ENCODE results near the gene PLA2G4B.

Gene PLA2G4B, protein sequence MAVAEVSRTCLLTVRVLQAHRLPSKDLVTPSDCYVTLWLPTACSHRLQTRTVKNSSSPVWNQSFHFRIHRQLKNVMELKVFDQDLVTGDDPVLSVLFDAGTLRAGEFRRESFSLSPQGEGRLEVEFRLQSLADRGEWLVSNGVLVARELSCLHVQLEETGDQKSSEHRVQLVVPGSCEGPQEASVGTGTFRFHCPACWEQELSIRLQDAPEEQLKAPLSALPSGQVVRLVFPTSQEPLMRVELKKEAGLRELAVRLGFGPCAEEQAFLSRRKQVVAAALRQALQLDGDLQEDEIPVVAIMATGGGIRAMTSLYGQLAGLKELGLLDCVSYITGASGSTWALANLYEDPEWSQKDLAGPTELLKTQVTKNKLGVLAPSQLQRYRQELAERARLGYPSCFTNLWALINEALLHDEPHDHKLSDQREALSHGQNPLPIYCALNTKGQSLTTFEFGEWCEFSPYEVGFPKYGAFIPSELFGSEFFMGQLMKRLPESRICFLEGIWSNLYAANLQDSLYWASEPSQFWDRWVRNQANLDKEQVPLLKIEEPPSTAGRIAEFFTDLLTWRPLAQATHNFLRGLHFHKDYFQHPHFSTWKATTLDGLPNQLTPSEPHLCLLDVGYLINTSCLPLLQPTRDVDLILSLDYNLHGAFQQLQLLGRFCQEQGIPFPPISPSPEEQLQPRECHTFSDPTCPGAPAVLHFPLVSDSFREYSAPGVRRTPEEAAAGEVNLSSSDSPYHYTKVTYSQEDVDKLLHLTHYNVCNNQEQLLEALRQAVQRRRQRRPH

DNA sequence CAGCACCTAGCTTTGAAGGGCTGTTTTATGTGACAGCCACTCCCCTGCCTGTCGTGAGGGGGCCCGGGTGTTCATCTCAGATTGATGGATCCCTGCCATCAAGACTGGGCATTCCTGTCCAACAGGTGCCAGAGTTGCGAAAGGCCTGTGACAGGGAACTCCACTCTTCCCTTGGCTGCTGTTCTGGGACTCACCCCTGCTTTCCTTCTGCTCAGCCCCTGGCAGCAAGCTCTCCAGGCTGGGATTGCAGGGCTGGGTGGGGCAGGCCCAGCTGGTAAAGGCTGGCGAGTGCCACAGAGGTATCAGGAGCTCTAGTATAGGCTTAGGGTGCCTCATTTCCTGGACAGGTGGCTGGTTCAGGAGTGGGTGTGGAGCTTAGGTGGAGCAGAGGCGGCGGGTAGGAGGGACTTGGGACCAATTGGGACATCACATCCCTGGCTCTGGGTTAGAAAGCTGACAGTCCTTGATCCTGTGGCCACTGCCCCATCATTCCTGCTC, at the start of gene PLA2G4B:
Gene PLA2G4B, plus strand, starts transcription at position 448 of the 498 bp plus-strand sequence. CDS start 67 bp downstream, outside the sequence.
- DNase-seq, result no peak

- no peak for DNase-seq
Measured at GRCh38 chr15:41789236-41789635, 49.4 kb upstream of the PLA2G4B start.

DNA sequence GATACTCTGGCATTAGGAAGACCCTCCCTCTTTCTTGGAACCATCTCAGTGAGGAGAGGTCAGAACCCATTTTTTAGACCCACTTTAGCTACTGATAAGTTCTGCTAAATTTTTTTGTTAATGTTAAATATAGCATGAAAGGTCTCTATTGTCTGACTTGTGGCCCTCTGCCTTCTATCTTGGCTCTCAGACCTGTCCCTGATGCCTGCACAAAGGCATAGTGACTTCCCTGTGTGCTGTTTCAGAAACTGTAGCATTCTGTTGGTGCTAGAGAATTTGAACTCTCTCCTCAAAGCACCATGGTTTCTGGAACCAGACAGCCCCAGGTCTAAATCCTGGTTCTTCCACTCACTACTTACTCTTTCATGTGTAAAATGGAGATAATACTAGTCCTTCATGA, 49.0 kb upstream of the PLA2G4B start:
- DNase-seq, result no peak

GRCh38 chr15:41790169-41790568, 48.5 kb upstream of the PLA2G4B start:
- no peak for DNase-seq

DNA sequence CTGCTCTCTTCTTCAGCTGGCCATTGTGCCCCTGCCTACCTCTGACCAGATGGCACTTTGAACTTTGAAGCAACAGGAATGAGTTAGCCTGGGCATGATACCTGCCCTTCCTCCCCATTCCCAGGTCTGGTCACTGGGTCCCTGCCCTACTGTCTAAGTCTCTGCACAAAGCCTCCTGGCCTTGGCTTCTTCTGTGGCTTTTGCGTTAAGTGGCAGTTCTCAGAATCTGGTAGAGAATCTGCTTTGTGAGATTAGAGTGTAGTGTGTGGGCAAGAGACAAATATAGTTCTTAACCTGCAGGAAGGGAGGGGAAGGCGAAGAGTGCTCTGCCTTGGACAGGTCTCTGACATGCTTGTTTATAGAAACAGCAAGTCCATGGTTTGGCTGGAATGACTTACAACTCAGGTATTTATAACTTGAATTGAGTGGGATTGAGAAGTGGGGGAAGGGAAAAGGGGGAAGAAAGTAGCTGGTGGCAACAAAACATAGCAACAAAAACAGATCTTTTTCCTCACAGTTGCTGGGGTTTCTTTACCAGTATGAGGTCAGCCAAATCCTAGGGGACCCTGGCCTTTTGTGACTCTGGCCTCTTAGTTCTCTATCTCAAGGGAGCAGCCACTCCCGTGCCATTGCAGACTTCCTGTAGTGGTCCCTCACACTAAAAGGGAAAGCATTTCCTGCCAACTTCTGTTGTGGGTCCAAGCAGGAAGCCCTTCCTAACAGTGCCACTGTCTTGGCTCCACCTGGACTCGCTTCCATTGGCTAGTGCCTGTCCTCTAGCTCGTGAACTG, 47.7 kb upstream of the PLA2G4B start:
- no peak for DNase-seq

- DNase-seq, result no peak
Measured at GRCh38 chr15:41791547-41791937, 47.1 kb upstream of the PLA2G4B start.

DNA sequence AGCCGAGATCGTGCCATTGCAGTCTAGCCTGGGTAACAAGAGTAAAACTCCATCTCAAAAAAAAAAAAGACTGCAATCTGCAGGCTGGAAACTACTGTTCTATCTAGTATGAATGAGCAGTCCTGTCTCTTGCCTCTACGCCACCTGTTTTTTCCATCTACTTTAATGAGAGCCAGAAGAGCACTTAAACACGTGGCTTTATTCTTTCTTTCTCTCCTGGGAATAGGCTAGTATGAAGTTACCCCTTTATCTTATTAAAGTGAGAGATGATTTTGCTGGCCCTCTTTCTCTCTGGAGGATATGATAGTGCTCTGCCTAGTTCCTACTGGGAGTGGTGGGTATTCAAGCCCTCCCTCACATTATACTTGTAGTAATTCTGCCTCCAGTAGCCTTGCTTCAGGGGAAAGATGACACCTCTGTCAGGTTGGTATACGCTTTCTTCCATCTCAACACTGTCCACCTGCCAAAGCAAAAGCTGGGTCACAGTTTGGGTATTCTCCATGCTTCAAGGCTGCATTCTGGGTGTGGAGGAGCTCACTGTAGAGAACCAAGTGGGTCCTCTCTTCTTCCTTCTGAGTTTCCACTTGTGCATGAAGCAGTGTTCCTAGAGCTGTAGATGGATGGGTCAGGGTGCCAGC, 46.5 kb upstream of the PLA2G4B start:
- DNase-seq, result no peak

DNA sequence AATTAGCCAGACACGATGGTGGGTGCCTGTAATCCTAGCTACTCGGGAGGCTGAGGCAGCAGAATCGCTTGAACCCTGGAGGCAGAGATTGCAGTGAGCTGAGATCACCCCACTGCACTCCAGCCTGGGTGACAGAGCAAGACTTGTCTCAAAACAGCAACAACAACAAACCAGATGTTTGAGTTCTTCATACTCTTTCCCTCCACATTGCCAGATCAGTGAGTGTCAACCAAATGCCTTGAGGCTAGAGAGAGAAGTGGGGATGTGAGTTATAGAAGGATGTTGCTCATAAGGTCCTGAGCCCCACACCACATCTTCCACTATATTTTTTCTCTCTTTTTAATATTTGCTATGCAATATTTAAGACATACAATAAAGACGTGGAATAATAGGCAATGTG, 44.6 kb upstream of the PLA2G4B start:
- DNase-seq, result no peak

- no peak for DNase-seq
Measured at GRCh38 chr15:41795996-41796856, 42.4 kb upstream of the PLA2G4B start.

GRCh38 chr15:41797201-41797944, 41.3 kb upstream of the PLA2G4B start:
- DNase-seq, result no peak

- DNase-seq, result no peak
Measured at GRCh38 chr15:41798607-41799487, 39.8 kb upstream of the PLA2G4B start.

DNA sequence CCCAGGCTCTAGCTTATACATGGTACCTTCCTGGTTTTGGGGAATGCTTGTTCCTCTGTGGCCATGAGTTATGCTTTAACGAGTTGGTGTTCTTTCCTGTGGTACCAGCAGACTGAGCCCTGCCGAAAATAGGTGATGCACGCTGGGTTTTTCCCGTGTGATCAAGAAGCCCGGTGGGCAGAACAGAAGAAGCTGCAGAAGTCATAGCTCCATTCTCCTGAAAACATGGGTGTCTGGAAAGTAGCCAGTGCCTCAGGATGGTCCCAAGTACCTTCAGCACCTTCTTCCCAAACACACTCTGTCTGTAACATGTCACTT, 39.2 kb upstream of the PLA2G4B start:
- DNase-seq, result no peak

DNA sequence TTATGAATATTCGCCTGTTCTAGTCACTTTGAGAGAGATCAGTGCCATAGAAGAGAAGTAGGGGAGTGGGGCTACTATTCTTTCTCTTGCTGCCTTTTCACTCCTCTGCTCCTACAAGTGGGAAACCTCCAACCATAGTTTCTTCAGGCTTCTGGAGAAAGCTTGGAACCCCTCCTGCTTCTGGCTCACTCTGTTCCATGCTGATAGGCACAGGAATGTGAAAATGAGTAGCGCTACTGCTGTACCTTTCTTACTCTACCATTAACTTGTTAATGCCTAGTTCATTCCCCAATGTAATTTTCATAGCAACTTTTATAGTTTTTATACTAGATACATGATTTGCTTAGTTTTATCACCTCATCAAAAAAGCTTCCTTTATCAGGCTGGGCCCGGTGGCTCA, 37.5 kb upstream of the PLA2G4B start:
- DNase-seq, result no peak

DNA sequence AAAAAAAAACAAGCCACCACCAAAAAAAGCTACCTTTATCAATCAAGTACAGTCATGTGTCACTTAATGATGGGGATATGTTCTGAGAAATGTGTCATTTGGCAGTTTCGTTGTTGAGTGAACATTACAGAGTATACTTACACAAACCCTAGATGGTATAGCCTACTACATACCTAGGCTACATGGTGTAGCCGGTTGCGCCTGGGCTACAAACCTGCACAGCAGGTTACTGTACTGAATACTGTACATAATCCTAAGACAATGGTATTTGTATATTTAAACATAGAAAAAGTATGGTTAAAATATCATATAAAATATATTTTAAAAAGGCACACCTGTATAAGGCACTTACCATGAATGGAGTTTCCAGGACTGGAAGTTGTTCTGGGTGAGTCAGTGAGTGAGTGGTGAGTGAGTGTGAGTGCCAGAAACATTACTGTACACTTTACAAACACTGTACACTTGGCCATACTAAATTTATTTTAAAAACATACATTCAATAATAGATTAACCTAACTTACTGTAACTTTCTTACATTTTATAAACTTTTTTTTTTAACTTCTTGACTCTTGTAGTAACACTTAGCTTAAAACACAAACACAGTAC, 36.7 kb upstream of the PLA2G4B start:
- no peak for DNase-seq

GRCh38 chr15:41804361-41804760, 34.3 kb upstream of the PLA2G4B start:
- DNase-seq, result no peak

- no peak for DNase-seq
Measured at GRCh38 chr15:41804916-41805666, 33.6 kb upstream of the PLA2G4B start.

DNA sequence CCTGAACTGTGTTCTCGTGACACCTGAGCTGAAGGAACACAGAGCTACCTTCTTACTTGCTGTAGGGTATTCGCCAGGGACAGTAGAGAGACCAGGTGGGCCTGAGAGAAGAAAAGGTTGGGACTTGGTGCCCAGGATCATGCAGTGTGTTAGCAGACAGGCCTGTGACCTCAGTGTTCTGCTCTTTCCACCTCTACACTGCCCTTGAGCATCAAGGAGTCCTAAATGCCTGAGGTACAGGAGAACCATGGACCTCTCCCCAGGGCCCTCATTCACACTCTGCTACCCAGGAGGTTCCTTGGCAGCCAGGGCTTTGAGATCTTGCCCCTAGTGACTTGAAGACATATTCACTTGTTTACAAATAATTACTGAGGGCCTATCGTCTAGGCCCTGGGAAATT, 32.9 kb upstream of the PLA2G4B start:
- no peak for DNase-seq

DNA sequence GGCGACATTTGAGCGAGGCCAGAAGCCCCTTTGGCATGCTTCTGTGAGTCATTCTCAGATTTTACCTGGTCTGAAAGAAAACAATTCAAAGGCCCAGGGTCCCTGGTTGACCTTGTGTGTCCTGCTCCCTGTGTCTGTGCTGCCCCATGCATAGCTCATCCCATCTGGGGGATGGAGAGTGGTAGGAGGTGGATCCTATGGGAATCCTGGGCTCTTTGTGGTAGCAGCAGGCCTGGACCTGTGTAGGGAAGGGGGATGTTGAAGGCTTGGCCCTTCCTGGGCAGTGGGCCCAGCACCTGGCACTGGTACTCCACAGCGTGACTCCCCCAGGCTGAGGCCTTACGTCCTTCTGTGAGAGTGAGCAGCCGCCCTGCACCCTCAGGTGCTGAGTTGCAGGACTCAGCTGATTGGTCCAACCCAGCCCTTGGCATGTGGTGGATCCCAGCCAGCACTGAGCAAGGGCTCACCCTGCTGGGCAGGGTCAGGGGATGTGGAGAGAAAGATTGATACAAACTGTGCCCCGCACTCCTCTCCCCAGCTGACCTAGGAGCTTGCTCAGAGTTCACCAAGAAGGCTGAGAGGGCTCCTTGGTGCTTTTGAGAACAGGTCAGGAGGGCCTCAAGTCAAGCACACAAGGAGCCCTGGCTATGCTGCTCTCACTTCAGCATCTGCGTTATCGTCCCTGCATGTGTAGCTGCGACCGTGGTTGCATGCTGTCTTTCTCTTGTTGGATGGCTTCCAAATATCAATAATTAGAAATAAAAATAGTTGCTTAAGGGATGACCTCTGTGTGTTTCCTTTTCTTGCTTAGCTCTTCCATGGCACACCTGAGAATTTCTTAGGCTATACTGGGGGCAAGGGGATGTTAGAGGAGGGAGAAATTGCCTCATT, 32.1 kb upstream of the PLA2G4B start:
- no peak for DNase-seq
